Body of pancreas (tissue), 4 donors: ENCODE measurements around the gene PTPRT.

Experiments
- CTCF ChIP-seq, 7 experiments: fragments of 450-650 bp in 4 of 7; fragments of 200-600 bp in 3 of 7; sonication (generic) in 3 of 7; IDR thresholded peaks; one replicate each; pipeline ENCODE4 v1.5.1; 2016 to 2019; ENCODE audit warnings: antibody characterized with exemption in 7 of 7
- POLR2A ChIP-seq, 3 donors: fragments of 450-650 bp; IDR thresholded peaks; one replicate each; pipeline ENCODE4 v1.6.1; 2016; ENCODE audit warnings: antibody characterized with exemption in 3 of 3, mild to moderate bottlenecking in 2 of 3

DNA sequence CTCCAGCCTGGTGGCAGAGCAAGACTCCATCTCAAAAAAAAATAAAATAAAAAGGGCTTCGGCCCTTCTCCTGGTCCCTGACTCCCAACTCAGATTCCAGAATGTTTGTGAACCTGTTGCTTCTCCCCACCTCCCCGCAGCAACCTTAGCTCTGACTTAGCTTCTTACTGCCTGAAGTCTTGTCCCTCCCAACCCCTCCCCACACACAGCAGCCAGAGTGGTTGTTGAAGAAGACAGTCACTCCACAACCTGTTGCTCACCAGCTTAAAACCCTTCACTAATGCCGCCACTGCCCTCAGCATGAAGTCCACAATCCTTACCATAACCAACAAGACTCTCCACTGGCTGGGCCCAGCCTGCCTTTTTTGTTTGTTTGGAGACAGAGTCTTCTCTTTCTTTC, 6.5 kb upstream of the PTPRT start:
- no peak for TF ChIP-seq CTCF (IDR thresholded peaks at IDR 0.05)
- no peak for TF ChIP-seq POLR2A (IDR thresholded peaks at IDR 0.05)
